Inflammatory macrophage treated with lipopolysaccharide for 1 hour (primary cell): Measurements from ENCODE around the gene SPTBN1.

ENCODE experiments used
- DNase-seq, 2 donors: peaks; one replicate each; pipeline ENCODE4 v3.0.0-alpha.2; 2020 to 2022

SPTBN1 gene

DNA sequence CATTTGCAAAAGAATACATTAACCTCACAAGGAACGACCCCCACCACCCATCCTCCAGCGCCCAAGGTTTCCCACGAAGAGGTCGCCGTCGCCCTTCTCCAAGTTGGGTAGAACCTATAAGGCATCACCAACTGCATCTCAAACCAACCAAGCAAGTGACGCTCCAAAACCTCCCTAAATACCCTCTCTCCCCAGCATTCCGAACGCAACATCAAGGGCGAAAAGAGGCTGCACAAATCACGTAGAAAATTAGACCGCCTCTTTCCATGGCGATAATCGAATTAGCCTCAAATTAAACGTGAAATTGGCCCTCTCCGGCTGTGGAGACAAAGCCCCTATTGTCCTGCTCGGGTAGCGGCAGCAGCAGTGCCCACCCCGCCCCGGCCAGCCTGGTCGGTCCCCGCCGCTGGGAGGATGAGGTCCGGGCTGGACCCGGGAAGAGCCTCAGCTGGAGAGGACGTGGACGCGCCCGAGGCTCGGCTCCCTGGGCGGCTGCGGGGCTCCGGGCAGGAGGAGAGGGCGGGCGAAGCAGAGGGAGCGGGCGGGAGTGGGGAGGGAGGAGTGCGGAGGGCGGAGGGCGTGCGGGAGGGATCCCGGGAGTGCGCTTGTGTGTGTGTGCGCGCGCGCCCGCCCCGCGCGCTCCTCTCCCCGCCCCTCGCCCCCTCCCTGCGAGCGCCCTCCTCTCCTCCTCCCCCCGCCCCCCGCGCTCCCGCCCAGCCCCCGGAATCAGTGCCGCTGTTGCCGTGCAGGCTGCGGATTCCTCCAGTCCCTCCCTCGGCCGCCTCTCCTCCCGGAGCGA, at the start of gene SPTBN1:
TSS of gene SPTBN1 (plus strand) at position 765 of the 799 bp plus-strand sequence. CDS start 70,092 bp downstream, outside the sequence.
- DNase-seq, result no peak

DNA sequence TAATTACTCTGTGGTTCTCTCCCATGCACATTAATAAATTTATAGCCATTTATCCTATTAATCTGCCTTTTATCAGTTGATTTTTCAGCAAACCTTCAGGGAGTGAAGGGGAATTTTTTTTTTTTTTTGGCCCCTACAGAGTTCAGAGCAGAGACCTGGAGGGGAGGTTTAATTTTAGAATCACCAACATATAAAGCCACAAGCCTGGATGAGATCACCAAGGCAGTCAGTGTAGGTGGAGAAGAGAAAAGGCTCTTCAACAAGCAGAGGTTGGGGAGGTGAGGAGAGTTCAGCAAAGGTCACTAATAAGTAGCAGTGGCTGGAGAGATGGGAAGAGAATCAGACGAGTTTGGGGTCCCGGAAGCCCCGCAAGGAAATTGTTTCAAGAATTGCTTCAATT, 48.4 kb upstream of the SPTBN1 start:
- no peak for DNase-seq

DNA sequence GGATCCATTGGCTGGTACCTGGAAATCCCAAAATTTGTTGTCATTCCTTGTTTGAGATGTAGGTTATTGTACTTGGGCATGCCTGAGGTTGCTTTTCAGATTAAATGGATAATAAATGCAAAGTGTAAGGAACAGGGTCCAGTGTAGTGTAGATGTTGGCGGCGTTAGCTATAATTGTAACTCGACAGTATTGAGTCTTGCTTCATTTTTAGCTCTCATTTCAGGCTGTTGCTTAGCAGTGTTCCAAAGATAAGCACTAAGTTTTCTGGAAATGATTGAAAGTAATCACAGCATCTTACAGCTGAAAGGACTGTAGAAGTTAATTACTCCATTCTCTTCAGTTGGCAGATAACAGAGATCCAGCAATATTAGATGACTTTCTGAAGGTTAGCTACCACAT, 47.8 kb upstream of the SPTBN1 start:
- no peak for DNase-seq

DNA sequence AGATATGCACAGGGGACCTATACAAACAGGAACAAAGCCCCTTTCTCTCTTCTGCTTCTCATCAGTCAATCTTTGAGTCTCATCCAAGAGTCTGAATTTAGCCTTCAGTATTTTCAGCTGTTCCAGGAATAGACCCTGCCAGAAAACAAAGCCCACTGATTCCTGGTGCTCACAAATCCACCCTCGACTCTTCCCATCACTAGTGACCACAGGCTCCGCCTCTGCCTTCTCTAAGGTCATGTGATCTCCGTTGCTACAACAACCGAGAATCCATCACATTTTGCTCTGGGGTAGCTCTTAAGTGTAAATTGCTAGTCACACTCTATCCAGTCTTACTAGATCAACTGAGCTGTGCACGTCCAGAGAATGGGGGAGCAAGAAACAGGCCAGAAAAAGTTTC, 46.4 kb upstream of the SPTBN1 start:
- DNase-seq, result no peak

DNA sequence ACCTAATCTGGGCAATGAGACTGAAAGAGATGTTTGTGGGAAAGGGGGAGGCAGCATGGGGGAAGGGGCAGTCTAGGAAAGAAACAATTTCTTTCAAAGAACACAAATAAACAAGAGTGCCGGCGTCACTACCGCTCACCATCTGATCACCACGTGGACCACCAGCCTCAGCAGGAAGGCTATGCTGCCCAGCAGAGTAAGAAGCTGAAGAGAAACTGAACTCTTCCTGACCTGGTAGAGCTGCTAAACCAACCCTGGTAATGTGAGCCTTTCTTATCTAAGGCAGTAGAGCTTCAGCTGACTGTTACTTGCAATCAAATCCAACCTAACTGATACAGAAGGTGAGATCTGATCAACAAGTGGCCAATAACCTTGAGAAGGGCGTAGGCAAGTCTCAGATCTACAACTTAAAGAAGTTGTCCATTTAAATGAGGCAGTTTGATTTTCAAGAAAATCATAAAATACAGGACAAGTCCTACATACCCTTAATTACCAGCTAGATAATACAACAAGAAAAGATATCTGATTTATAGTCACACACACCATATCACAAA, 44.2 kb upstream of the SPTBN1 start:
- no peak for DNase-seq

DNA sequence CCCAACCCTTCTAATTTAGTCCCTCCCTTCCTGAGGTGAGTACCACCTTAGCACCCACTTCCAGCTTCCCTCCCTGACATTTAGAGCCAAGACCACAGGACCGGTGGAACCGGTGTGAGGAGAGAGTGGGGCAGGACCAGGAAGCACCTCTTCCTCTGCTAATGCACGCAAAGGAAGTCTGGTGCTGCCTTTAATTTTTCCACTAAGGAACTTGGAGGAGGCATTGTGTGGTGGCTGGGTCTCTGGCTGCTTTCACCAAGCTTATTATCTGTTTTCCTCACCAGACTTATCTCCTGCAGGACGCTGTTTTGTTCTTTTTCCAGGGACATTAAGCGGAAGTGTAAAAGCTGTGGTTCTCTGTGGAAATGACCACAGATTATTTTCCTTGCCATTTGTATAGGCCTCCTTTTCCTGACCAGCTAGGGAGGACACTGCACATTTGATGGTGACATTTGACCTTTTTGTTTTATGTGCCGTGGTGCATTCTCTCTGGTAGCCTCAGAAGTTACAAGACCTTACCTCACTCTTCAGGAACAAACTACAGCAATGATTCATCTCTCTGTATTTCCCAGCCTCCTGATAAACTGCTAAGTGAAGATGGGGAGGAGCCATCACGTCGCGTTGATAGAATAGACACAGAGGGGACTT, 39.8 kb upstream of the SPTBN1 start:
- DNase-seq, result no peak

DNA sequence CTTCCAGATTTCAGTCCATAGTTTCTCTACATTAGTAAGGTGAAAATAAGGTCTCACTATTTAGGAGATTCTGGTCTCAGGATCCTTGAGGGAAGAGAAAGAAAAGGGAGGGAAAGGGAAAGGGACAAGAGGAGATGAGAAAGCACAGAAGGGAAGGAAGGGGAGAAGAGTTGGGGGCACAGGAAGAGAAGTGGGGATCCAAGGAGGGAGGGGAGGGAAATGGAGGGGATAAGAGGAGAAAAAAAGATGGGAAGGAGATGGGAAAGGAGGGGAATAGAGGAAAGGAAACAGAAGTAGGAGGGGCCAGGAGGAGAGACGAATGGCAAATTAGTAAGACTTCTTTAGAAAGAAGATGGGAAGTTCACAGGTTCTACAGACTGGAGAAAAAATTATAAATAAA, 39.2 kb upstream of the SPTBN1 start:
- DNase-seq, result no peak

DNA sequence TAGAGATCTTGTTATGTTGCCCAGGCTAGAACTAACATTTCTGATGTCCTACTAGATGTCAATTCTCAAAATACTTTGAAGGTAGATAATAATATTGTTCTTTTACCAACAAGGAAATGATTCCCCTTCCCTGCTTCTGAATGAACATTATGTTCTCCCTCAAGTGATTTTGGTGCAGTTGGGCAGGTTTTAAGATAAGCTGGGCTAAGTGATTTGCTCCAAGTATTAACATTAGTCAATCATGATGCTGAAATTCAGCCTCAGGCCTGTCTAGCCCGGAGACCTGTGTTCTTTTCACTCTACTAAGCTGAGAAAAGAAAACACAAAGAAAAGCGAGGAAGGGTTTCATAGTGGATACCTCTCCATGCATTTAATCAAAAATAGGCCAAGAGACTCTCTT, 38.5 kb upstream of the SPTBN1 start:
- no peak for DNase-seq

DNA sequence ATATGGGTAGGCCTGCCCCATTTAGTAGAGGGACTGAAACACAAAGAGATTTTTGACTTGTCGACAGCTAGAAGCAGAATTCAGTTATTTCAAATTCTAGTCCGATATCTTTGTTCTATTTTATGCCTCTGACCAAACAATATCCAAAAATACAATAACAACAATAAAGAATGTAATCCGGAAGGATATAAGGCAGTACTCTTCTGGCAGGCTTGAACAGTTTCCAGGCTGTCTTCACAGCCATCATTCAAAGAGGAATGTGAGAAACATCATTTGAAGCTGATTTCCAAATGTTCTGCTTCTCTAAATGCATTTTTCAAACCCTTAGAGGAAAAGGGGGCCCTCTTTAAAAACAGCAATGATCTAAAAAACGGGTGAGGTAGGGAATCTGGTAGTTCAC, 36.7 kb upstream of the SPTBN1 start:
- no peak for DNase-seq

DNA sequence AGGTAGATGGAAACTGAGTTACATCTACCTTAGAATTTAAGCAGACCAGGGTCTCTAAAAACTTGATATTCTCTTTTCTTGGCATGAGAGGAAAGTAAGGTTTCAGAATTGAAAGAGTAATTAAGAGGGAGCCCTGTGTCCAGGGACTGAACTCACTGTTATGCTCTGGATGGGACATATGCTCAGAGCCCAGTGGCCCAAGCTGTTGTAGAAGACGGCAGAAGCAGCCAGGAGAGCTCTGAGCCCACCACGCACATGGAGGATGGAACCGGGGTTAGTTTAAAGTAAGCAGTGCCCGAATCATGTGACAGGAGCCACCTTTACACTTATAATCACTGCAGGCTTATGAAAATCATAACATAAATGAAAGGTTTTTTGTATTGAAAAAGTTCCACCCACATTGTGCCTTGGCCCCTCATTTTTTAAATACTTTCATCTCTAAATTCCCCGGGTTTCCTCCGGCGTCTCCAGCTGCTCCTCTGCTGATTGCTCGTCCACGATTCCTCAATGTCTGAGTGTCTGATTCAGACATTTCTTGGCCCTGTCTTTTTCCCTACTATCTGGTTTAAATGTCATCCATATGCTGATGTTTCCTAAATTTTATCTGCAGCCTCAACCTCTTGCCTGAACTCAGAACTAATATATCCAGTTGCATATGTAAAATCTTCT, 36.1 kb upstream of the SPTBN1 start:
- DNase-seq, result no peak

DNA sequence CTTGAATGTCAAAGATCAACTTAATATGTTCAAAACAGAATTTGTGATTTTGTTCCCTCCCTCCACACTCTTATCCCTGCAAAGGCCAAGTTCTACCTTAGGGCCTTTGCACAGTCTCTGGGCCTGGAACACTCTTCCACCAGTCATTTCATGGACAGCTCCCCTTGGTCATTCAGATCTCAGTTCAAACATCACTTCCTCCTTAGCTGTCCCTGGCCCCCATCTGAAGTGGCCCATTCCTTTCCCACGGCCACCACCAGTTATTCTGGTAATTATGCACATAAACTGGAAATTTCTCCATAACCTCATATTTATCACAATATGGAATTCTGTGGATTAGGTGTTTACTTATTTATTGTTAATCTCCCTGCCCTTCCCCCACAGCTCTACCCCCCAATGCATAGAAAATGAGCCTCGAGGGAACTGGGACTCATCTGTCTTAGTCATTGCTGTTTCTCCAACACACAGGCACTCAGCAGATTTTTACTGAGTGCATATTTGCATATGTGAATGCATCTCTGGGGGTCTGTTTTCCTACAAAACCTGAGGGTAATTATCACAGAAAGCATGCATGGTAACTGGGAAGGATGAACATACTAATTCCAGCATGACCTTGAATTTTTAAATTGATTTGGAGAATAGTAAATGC, 35.5 kb upstream of the SPTBN1 start:
- DNase-seq, result no peak

DNA sequence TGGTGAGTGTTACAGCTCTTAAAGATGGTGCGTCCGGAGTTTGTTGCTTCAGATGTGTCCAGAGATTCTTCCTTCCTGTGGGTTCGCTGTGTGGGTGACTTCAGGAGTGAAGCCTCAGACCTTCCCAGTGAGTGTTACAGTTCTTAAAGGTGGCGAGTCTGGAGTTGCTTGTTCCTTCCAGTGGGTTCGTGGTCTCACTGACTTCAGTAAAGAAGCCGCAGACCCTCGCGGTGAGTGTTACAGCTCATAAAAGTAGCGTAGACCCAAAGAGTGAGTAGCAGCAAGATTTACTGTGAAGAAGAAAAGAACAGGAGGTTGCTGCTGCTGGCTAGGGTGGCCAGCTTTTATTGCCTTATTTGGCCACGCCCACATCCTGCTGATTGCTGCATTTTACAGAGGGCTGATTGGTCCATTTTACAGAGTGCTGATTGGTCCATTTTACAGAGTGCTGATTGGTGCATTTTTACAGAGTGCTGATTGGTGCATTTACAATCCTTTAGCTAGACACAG, 34.0 kb upstream of the SPTBN1 start:
- no peak for DNase-seq

DNA sequence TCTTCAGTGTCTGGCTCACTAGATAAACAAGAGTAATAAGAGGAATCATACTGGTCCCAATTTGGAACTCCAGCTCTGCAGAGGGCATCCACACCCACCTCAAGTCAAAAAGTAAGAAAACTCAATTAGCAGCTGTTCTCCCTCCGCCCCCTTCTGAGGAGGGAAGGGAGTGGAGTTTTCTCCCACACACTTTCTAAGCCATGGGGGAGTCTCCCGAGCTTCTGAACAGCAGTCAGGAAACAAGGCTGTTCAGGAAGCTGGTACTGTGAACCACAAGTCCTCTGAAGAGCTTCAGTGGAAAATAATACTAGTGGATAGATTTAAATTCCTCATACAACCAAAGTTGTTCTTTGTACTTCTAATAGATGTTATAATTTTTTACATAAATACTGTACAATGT, 32.9 kb upstream of the SPTBN1 start:
- DNase-seq, result no peak

DNA sequence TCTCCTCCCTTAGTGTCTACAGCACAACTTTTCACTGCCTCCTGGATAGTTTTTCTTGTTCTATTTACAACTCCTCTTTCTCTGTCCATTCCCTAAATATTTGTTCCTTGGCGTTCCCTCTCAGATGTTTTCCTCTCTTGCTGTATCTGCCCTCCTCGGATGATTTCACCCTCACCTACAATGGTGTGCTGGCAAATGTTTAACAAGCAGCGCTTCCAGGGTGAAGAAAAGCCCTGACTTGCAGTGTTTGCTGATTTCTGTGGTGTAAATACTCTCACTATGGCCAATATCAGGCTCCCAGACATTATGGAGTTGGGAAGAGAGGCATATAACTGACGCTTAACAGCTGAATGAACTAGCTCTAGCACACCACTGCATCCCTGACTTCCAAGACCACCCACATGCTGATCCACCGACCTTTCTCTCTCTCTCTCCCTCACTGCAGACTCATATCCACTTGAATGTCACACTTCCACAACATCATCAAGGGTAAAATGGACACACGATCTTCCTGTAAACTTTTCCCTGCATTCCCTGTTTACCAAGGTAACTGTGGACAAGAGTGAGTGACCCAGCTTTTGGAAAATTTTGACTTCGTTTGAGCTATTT, 31.5 kb upstream of the SPTBN1 start:
- no peak for DNase-seq

DNA sequence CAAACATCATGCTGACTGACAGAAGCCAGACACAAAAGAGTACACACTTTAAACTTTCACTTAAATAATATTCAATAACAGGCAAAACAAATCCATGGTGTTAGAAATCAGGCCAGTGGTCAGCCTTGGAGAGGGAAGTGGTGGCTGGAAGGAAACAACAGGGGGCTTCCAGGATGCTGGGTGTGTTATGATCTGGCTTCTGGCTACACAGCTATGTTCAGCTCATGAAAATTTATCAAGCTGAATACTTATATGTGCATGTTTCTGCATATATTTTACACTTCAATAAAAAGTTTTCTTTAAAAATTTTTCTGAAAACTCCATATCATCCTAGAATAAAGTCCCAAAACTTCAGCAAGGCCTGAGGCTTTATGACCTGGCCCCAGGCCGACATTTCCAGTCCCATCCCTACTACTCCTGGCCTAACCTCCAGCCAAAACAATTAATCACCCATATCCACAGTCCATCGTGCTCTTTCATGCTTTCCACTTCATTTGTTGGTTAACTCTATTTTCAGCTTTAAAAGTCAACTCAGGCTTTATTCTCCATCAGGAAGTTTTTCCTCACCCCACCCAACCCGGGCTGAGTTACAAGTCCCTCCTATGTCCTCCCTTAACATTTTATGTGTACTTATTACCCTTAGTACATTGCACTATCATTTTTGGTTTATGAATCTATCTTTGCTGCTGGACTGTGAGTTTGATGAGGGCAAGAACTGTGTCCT, 27.9 kb upstream of the SPTBN1 start:
- no peak for DNase-seq

DNA sequence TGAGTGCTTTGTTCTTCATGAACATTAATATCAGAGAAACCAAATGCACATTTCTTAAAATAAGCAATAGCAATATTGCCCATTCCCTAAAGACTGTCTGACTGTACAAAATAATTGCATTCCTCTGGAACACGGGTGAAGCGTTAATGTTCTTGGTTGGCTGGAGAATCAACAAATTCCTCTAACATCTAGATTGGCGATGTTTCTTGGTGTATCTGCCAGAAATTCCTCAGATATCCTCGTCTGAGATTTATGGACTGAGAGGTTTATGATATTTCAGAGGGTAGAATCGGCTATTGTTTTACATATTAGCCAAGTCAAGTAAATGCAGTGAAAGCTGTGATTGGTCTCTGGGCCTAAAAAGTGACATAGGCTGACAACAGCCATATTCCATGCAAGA, 27.1 kb upstream of the SPTBN1 start:
- no peak for DNase-seq

DNA sequence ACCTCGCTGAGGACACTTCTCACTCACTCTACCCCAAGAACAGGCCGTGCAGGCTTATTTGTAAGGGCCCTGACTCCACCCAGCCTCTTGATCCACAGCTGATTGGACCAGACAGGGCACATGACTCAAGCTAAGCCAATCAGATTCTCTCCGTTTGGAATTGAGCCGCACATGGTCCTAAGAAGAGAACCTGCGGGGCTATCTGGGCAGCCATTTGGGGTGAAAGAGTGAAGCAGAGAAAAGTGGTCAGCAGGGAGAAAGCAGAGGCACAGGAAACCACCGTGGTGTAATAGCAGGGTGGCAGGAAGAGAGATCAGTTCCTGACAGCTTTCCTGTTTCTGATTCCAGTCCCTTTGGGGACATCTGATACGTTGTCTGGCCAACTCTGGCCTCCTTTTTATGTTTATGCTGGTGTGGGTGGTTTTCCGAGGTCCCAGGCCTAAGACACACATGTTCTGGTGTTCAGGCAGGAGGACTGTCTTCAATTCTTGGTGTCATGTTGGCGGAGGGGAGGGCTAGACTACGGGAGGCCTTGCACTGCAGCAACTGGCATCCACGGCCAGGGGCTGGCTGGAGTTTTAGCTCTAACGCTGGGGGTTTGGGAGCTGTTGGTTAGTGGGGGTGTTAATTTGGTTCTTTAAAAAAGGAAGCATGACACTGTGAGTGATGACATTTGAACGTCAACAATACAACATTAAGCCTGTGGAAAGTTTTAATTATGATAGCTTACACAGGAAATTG, 26.1 kb upstream of the SPTBN1 start:
- DNase-seq, result no peak

DNA sequence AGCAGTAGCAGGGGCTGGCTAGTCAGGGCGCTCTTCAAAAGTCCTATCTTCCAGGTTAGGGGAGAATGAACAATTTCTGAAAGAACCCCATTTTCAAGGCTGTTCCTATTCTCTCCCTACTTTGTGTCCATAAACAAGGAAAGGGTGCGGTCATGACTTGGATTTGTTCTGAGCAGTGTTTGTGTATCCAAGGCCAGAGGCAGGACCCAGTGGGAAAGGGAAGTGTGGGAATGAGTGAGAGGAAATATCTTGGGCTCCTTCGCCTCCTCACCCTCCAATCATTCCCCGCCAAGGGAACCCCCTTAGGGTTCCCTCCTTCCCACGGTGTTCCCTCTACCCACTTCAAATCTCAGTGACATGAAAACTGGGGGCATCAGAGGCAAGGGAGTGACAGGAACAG, 25.5 kb upstream of the SPTBN1 start:
- DNase-seq, result no peak

DNA sequence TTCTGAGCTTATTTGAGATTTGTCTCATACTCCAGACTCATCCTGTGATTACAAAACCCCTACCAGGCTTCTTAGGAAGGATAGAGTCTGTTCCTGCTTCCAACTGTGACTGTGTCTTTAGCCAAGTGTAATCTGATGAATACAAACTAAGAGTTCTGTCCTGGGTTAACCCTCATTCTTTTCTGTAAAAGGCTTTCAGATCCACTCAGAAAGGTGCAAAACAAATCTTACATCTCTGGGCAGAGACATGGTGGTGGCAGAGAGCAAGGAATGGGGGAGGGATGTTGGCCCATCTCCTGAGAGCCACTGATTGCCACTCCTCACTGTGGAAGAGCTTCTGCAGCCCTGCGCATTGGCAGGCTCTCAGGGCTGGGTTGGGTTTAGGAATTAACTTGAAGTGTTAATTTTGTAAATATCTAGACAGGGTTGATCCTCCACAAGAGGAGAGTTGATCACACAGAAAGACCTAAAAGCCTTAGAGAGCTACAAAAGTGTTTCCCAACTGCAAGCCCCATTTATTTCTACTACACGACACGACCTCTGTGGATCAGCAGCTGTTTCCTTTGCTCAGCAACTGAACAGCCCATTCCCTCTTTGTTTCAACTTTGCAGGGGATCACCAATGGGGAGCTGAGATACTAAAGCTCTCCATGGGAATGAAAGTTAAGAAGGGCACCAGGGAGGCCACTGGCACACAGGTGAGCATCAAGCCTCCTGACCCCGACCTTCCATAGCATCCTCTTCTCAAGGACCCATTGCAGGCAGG, 23.7 kb upstream of the SPTBN1 start:
- no peak for DNase-seq

DNA sequence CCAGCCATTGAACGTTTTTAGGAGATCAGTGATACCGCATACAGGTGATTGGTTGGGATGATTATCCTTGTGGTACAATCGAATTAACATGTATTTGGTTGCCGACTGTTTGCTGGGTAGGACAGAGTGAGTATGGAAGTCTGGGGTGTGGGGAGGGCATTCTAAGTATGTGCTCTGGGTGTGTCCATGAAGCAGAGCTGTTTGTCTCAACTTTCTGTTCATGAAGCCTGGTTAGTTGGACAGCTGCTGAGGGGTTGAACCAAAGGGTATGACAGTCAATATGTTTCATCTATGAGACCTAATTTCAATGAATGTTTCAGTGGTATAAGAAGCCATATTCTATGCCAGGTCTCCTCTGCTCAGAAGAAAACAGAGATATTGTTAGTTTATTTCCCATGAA, 21.9 kb upstream of the SPTBN1 start:
- DNase-seq, result no peak
